Measurements from ENCODE around the gene FKBP15. TPM values are rescaled to one million over a fixed set of nuclear protein-coding genes. Genes with fewer than 3 reads are reported as not detected.

The FKBP15 gene
- total and polyA plus RNA-seq, 2 of the 13 experiments (the other 11 are each of a cell fraction or from before 2014, with no cell fraction given), result 12.3 to 18.6 TPM

DNA sequence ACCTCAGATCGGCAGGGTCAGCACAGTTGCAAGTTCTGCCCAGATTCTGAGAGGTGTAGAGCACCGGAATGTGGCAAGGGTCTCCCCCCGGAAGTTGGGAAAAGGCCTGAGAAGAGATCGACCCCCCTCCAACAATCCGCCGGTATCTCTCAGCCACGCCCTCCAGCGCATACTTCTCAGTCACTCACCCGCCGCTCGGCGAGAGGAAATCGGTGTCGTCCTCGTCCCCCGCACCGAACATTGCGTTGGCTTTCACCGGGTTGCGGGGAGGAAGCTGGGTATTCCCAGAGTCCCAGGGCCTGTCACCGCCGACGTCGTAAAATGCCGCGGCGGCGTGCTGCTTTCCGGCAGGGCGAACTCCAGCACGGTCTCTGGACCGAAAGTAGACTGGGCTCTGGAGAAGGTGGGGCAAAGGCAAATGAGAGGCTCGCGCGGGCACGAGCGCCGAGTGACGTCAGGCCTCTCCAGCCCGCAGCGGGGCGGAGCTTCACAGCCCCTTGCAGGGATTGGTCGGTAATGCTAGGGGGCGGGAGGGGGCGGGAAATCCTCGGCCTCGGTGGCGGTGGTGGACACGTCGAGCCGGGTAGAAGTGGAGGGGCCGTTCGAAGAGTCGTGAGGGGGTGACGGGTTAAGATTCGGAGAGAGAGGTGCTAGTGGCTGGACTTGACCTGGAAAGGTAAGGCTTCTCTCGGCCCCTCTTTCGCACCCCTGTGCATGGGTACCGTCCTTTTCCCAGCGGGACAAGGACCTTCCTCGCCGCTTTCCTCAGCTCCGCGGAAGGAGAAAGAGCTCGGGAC is at the start of gene FKBP15, which contains the start of gene SLC31A1 (continued):
- TF ChIP-seq, protein P1, sequence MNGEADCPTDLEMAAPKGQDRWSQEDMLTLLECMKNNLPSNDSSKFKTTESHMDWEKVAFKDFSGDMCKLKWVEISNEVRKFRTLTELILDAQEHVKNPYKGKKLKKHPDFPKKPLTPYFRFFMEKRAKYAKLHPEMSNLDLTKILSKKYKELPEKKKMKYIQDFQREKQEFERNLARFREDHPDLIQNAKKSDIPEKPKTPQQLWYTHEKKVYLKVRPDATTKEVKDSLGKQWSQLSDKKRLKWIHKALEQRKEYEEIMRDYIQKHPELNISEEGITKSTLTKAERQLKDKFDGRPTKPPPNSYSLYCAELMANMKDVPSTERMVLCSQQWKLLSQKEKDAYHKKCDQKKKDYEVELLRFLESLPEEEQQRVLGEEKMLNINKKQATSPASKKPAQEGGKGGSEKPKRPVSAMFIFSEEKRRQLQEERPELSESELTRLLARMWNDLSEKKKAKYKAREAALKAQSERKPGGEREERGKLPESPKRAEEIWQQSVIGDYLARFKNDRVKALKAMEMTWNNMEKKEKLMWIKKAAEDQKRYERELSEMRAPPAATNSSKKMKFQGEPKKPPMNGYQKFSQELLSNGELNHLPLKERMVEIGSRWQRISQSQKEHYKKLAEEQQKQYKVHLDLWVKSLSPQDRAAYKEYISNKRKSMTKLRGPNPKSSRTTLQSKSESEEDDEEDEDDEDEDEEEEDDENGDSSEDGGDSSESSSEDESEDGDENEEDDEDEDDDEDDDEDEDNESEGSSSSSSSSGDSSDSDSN (CRISPR knock-in tag; IDR thresholded peaks at IDR 0.05), result peak; percentile 70
- TF ChIP-seq, protein P2, sequence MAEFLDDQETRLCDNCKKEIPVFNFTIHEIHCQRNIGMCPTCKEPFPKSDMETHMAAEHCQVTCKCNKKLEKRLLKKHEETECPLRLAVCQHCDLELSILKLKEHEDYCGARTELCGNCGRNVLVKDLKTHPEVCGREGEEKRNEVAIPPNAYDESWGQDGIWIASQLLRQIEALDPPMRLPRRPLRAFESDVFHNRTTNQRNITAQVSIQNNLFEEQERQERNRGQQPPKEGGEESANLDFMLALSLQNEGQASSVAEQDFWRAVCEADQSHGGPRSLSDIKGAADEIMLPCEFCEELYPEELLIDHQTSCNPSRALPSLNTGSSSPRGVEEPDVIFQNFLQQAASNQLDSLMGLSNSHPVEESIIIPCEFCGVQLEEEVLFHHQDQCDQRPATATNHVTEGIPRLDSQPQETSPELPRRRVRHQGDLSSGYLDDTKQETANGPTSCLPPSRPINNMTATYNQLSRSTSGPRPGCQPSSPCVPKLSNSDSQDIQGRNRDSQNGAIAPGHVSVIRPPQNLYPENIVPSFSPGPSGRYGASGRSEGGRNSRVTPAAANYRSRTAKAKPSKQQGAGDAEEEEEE (CRISPR knock-in tag; IDR thresholded peaks at IDR 0.05; ENCODE audit: borderline replicate concordance), result no peak
- TF ChIP-seq ZNF326 (CRISPR knock-in tag; IDR thresholded peaks at IDR 0.05; ENCODE audit: borderline replicate concordance), result no peak
- peak; percentile 94 for TF ChIP-seq SPEN (CRISPR knock-in tag; IDR thresholded peaks at IDR 0.05; ENCODE audit: low read depth)
- TF ChIP-seq, protein P3, sequence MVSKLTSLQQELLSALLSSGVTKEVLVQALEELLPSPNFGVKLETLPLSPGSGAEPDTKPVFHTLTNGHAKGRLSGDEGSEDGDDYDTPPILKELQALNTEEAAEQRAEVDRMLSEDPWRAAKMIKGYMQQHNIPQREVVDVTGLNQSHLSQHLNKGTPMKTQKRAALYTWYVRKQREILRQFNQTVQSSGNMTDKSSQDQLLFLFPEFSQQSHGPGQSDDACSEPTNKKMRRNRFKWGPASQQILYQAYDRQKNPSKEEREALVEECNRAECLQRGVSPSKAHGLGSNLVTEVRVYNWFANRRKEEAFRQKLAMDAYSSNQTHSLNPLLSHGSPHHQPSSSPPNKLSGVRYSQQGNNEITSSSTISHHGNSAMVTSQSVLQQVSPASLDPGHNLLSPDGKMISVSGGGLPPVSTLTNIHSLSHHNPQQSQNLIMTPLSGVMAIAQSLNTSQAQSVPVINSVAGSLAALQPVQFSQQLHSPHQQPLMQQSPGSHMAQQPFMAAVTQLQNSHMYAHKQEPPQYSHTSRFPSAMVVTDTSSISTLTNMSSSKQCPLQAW (CRISPR knock-in tag; IDR thresholded peaks at IDR 0.05), result peak; percentile 37
- peak; percentile 69 for TF ChIP-seq ZNF564 (CRISPR knock-in tag; IDR thresholded peaks at IDR 0.05)
- TF ChIP-seq ONECUT2 (CRISPR knock-in tag; IDR thresholded peaks at IDR 0.05), result peak; percentile 34; the same call in 1 of the 2 replicates
- TF ChIP-seq, protein P4, sequence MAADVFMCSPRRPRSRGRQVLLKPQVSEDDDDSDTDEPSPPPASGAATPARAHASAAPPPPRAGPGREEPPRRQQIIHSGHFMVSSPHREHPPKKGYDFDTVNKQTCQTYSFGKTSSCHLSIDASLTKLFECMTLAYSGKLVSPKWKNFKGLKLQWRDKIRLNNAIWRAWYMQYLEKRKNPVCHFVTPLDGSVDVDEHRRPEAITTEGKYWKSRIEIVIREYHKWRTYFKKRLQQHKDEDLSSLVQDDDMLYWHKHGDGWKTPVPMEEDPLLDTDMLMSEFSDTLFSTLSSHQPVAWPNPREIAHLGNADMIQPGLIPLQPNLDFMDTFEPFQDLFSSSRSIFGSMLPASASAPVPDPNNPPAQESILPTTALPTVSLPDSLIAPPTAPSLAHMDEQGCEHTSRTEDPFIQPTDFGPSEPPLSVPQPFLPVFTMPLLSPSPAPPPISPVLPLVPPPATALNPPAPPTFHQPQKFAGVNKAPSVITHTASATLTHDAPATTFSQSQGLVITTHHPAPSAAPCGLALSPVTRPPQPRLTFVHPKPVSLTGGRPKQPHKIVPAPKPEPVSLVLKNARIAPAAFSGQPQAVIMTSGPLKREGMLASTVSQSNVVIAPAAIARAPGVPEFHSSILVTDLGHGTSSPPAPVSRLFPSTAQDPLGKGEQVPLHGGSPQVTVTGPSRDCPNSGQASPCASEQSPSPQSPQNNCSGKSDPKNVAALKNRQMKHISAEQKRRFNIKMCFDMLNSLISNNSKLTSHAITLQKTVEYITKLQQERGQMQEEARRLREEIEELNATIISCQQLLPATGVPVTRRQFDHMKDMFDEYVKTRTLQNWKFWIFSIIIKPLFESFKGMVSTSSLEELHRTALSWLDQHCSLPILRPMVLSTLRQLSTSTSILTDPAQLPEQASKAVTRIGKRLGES (CRISPR knock-in tag; IDR thresholded peaks at IDR 0.05; ENCODE audit: borderline replicate concordance), result no peak
- TF ChIP-seq PPARG (CRISPR knock-in tag; conservative IDR thresholded peaks at IDR 0.05), result peak; percentile 70
- TF ChIP-seq POLR2G (IDR thresholded peaks at IDR 0.05; ENCODE audit: low read depth, low read length), result peak; percentile 83
- TF ChIP-seq, protein P5, sequence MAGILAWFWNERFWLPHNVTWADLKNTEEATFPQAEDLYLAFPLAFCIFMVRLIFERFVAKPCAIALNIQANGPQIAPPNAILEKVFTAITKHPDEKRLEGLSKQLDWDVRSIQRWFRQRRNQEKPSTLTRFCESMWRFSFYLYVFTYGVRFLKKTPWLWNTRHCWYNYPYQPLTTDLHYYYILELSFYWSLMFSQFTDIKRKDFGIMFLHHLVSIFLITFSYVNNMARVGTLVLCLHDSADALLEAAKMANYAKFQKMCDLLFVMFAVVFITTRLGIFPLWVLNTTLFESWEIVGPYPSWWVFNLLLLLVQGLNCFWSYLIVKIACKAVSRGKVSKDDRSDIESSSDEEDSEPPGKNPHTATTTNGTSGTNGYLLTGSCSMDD (CRISPR knock-in tag; IDR thresholded peaks at IDR 0.05), result no peak
- peak; percentile 80; the same call in 1 of the 2 replicates for TF ChIP-seq CCDC6 (CRISPR knock-in tag; IDR thresholded peaks at IDR 0.05)
- TF ChIP-seq, protein P6, sequence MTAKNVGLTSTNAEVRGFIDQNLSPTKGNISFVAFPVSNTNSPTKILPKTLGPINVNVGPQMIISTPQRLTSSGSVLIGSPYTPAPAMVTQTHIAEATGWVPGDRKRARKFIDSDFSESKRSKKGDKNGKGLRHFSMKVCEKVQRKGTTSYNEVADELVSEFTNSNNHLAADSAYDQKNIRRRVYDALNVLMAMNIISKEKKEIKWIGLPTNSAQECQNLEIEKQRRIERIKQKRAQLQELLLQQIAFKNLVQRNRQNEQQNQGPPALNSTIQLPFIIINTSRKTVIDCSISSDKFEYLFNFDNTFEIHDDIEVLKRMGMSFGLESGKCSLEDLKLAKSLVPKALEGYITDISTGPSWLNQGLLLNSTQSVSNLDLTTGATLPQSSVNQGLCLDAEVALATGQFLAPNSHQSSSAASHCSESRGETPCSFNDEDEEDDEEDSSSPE (CRISPR knock-in tag; IDR thresholded peaks at IDR 0.05), result peak; percentile 63; the same call in 1 of the 2 replicates
- peak; percentile 65; the same call in 1 of the 2 replicates for TF ChIP-seq ZFP36L1 (CRISPR knock-in tag; IDR thresholded peaks at IDR 0.05)
- TF ChIP-seq MIER3 (CRISPR knock-in tag; IDR thresholded peaks at IDR 0.05; ENCODE audit: borderline replicate concordance), result peak; percentile 23; the same call in 1 of the 2 replicates
- TF ChIP-seq THAP11 (CRISPR knock-in tag; IDR thresholded peaks at IDR 0.05), result peak; percentile 94
- peak; percentile 33; the same call in 1 of the 2 replicates for TF ChIP-seq DR1 (CRISPR knock-in tag; IDR thresholded peaks at IDR 0.05)

Data from HepG2 (cell line).